Trophoblast cell (in vitro differentiated cells and primary cell): ENCODE data around the gene ANKRD65.

Experiments used
- DNase-seq, 2 donors: peaks; one replicate each; pipeline ENCODE4 v3.0.0-alpha.2; 2016
- H2AFZ ChIP-seq: 2 replicates; pipeline ENCODE4 v1.6.1; 2013; ENCODE audit warnings: low read length, moderate library complexity, mild to moderate bottlenecking; ENCODE audit not compliant: insufficient read depth, poor library complexity
- H2AK5ac ChIP-seq: 2 replicates; pipeline ENCODE4 v1.6.1; 2013; ENCODE audit warnings: mild to moderate bottlenecking, low read length
- H2BK120ac ChIP-seq: 2 replicates; pipeline ENCODE4 v1.6.1; 2013; ENCODE audit warnings: low read length, mild to moderate bottlenecking, moderate library complexity; ENCODE audit not compliant: insufficient read depth, poor library complexity
- H2BK12ac ChIP-seq: 2 replicates; pipeline ENCODE4 v1.6.1; 2013; ENCODE audit warnings: mild to moderate bottlenecking, low read length, moderate library complexity
- H2BK5ac ChIP-seq: 2 replicates; pipeline ENCODE4 v1.6.1; 2013; ENCODE audit warnings: low read length, low read depth, moderate library complexity, mild to moderate bottlenecking; ENCODE audit not compliant: poor library complexity
- H3K14ac ChIP-seq: 2 replicates; pipeline ENCODE4 v1.6.1; 2013; ENCODE audit warnings: mild to moderate bottlenecking, low read length
- H3K18ac ChIP-seq: 2 replicates; pipeline ENCODE4 v1.6.1; 2013; ENCODE audit warnings: mild to moderate bottlenecking, low read length
- H3K23ac ChIP-seq: 2 replicates; pipeline ENCODE4 v1.6.1; 2013; ENCODE audit warnings: low read length
- H3K27ac ChIP-seq: 2 replicates; pipeline ENCODE4 v1.5.1; 2013; ENCODE audit warnings: low read depth, mild to moderate bottlenecking, inconsistent platforms, low read length, moderate library complexity
- H3K27me3 ChIP-seq: 2 replicates; pipeline ENCODE4 v1.6.1; 2013; ENCODE audit warnings: inconsistent platforms, mild to moderate bottlenecking, low read length, moderate library complexity; ENCODE audit not compliant: insufficient read depth
- H3K36me3 ChIP-seq, 2 experiments: 1 replicate in 1 of 2; 2 replicates in 1 of 2; pipeline ENCODE4 v1.6.1; 2013; ENCODE audit warnings: low read length in 2 of 2, mild to moderate bottlenecking in 2 of 2, moderate library complexity in 1 of 2; ENCODE audit not compliant: insufficient read depth in 2 of 2, control insufficient read depth in 1 of 2
- H3K4ac ChIP-seq: 2 replicates; pipeline ENCODE4 v1.6.1; 2013; ENCODE audit warnings: low read depth, mild to moderate bottlenecking, low read length, moderate library complexity
- H3K4me1 ChIP-seq, 2 experiments: 1 replicate in 1 of 2; 2 replicates in 1 of 2; pipeline ENCODE4 v1.6.1; 2013; ENCODE audit warnings: low read length in 2 of 2, mild to moderate bottlenecking in 2 of 2, moderate library complexity in 1 of 2; ENCODE audit not compliant: insufficient read depth in 2 of 2, control insufficient read depth in 1 of 2
- H3K4me2 ChIP-seq: 2 replicates; pipeline ENCODE4 v1.6.1; 2013; ENCODE audit warnings: inconsistent platforms, mild to moderate bottlenecking, low read length, moderate library complexity
- H3K4me3 ChIP-seq: 2 replicates; pipeline ENCODE4 v1.5.1; 2013; ENCODE audit warnings: mild to moderate bottlenecking, low read depth, low read length, inconsistent platforms
- H3K79me1 ChIP-seq: one replicate; pipeline ENCODE4 v1.6.1; 2013; ENCODE audit warnings: low read length
- H3K79me2 ChIP-seq: 2 replicates; pipeline ENCODE4 v1.6.1; 2013; ENCODE audit warnings: low read length, mild to moderate bottlenecking; ENCODE audit not compliant: control insufficient read depth, insufficient read depth, poor library complexity
- H3K9ac ChIP-seq: 2 replicates; pipeline ENCODE4 v1.6.1; 2013; ENCODE audit warnings: mild to moderate bottlenecking, low read length
- H3K9me3 ChIP-seq: 2 replicates; pipeline ENCODE4 v1.6.1; 2013; ENCODE audit warnings: low read depth, mild to moderate bottlenecking, control low read depth, inconsistent platforms, low read length; ENCODE audit not compliant: insufficient read depth
- H4K12ac ChIP-seq: 2 replicates; pipeline ENCODE4 v1.6.1; 2013; ENCODE audit warnings: low read depth, mild to moderate bottlenecking, low read length, moderate library complexity
- H4K8ac ChIP-seq: 2 replicates; pipeline ENCODE4 v1.6.1; 2013; ENCODE audit warnings: low read depth, mild to moderate bottlenecking, low read length, moderate library complexity
- H4K91ac ChIP-seq: one replicate; pipeline ENCODE4 v1.6.1; 2013; ENCODE audit warnings: low read depth, mild to moderate bottlenecking, low read length, moderate library complexity
- WGBS: extraction: QIAGEN DNeasy Blood & Tissue Kit; methylation state at CpG from one replicate; pipeline ENCODE4 v1.1.7; 2013; ENCODE audit warnings: missing lambda C conversion rate; ENCODE audit not compliant: insufficient read length, insufficient coverage; ENCODE audit errors: extremely low coverage; 5-methylcytosine and 5-hydroxymethylcytosine counted together

The ANKRD65 gene

GRCh38 chr1:1374929-1375662 lies 46.0 kb downstream of the ANKRD65 start, which contains the start of gene AURKAIP1:
TSS of gene AURKAIP1 (minus strand) at chr1:1375207. CDS start at chr1:1374756, 451 bp downstream.
- H3K4ac ChIP-seq = peak within 1 kb of the TSS; percentile 95
- H3K4me2 ChIP-seq = peak within 1 kb of the TSS; percentile 75
- H3K79me1 ChIP-seq = peaks cover 8% of the 10 kb centered on the region
- H2BK12ac ChIP-seq = peak within 1 kb of the TSS; percentile 39
- peaks cover 11 to 13% of the 10 kb centered on the region in 2 experiments for H3K4me1 ChIP-seq
- peak within 1 kb of the TSS; percentile 97 for H3K9ac ChIP-seq
- peak within 1 kb of the TSS; percentile 93 for H3K27ac ChIP-seq
- peaks cover 26 to 29% of the 10 kb centered on the region in 2 experiments for H3K36me3 ChIP-seq
- H3K23ac ChIP-seq = no peak within 1 kb of the TSS
- H4K8ac ChIP-seq = peak within 1 kb of the TSS; percentile 99
- H3K79me2 ChIP-seq = peaks cover 13% of the 10 kb centered on the region
- peak within 1 kb of the TSS; percentile 96 for H2AFZ ChIP-seq
- peak within 1 kb of the TSS; percentile 98 for H4K12ac ChIP-seq
- peaks cover 2% of the 10 kb centered on the region for H3K9me3 ChIP-seq
- peak within 1 kb of the TSS; percentile 98 for H2AK5ac ChIP-seq
- peak within 1 kb of the TSS; percentile 89 for H3K14ac ChIP-seq
- peak within 1 kb of the TSS; percentile 90 for H3K4me3 ChIP-seq
- peak within 1 kb of the TSS; percentile 98 for H3K18ac ChIP-seq
- no CpG with 5 or more reads among the region's 85 CpGs for WGBS
- H2BK120ac ChIP-seq = peak within 1 kb of the TSS; percentile 97
- H4K91ac ChIP-seq = peak within 1 kb of the TSS; percentile 99
- DNase-seq = peak; percentile 100
- peak within 1 kb of the TSS; percentile 96 for H2BK5ac ChIP-seq
- no peaks in the 10 kb centered on the region for H3K27me3 ChIP-seq

GRCh38 chr1:1374589-1374928 lies 46.5 kb downstream of the ANKRD65 start:
- Histone ChIP-seq H3K9ac (peak overlapping the region; percentile 97), H3K9me3 (peaks cover 2% of the 10 kb centered on the region), H3K4me1 (peaks cover 11 to 13% of the 10 kb centered on the region in 2 experiments)

DNA sequence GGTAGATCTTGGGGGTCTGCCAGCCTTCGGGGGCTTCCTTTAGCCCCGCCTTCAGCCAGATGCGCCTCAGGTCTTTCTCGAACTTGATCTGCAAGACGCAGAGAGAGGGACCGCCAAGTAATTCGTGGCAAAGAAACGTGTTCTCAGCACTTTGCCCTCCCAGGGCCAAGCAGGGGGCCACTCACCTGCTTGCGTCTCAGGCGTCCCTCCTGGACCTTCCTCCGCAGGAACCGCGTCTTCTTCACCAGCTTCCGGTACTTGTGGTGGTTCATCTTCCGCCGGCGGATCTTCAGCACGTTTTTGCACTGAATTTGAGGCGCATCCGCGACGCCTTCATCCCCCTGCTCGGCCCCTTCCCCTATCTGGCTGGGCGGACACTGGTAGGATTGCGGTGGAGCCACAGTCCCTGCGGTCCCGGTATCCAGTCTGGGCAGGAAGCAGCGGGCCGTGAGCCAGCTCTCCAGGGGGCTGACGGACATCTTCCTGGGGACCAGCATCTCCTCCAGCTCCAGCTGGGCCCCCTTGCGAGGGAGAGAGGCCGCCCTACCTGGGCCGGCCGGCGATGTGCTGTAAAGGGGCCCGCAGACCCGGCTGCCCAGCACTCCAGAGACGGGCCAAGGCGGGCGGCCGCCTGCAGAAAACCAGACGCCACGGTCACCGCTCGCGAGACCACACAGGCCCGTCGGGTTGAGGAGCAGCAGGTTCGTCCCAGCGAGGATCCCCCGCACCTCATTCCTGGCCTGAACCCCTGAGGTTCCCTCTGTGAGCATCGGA lies 47.1 kb downstream of the ANKRD65 start:
- peak overlapping the region; percentile 99 for H4K91ac ChIP-seq
- H3K9ac ChIP-seq = peak overlapping the region; percentile 97
- peak overlapping the region; percentile 90 for H3K4me3 ChIP-seq
- peak overlapping the region; percentile 99 for H4K8ac ChIP-seq
- H4K12ac ChIP-seq = peak overlapping the region; percentile 98
- peak overlapping the region; percentile 89 for H3K14ac ChIP-seq
- H3K27me3 ChIP-seq = no peaks in the 10 kb centered on the region
- no peak overlapping the region for H3K27ac ChIP-seq
- H2AFZ ChIP-seq = peak overlapping the region; percentile 96
- peak overlapping the region; percentile 75 for H3K4me2 ChIP-seq
- H3K23ac ChIP-seq = no peak overlapping the region
- peak overlapping the region; percentile 98 for H3K18ac ChIP-seq
- peaks cover 13% of the 10 kb centered on the region for H3K79me2 ChIP-seq
- no peak overlapping the region for H2BK12ac ChIP-seq
- DNase-seq = no peak
- H2BK120ac ChIP-seq = peak overlapping the region; percentile 97
- H3K4me1 ChIP-seq = peaks cover 11 to 13% of the 10 kb centered on the region in 2 experiments
- peaks cover 2% of the 10 kb centered on the region for H3K9me3 ChIP-seq
- no CpG with 5 or more reads among the region's 52 CpGs for WGBS
- H3K79me1 ChIP-seq = peaks cover 8% of the 10 kb centered on the region
- peak overlapping the region; percentile 96 for H2BK5ac ChIP-seq
- peak overlapping the region; percentile 95 for H3K4ac ChIP-seq
- H2AK5ac ChIP-seq = peak overlapping the region; percentile 98
- H3K36me3 ChIP-seq = peaks cover 26 to 29% of the 10 kb centered on the region in 2 experiments

More at GRCh38 chr1:1374589-1374928, 46.5 kb downstream of the ANKRD65 start:
- no peak for DNase-seq
- no CpG with 5 or more reads among the region's 24 CpGs for WGBS
- H2BK120ac ChIP-seq = peak overlapping the region; percentile 97
- peak overlapping the region; percentile 75 for H3K4me2 ChIP-seq
- H2BK5ac ChIP-seq = peak overlapping the region; percentile 96
- peak overlapping the region; percentile 96 for H2AFZ ChIP-seq
- H3K14ac ChIP-seq = peak overlapping the region; percentile 89
- H3K18ac ChIP-seq = peak overlapping the region; percentile 98
- H3K79me1 ChIP-seq = peaks cover 8% of the 10 kb centered on the region
- H3K79me2 ChIP-seq = peaks cover 13% of the 10 kb centered on the region
- peak overlapping the region; percentile 90 for H3K4me3 ChIP-seq
- H3K4ac ChIP-seq = peak overlapping the region; percentile 95
- H4K91ac ChIP-seq = peak overlapping the region; percentile 99
- peak overlapping the region; percentile 98 for H2AK5ac ChIP-seq
- peak overlapping the region; percentile 39 for H2BK12ac ChIP-seq
- no peak overlapping the region for H3K23ac ChIP-seq
- peak overlapping the region; percentile 99 for H4K8ac ChIP-seq
- H3K27ac ChIP-seq = peak overlapping the region; percentile 93
- H3K36me3 ChIP-seq = peaks cover 26 to 29% of the 10 kb centered on the region in 2 experiments
- peak overlapping the region; percentile 98 for H4K12ac ChIP-seq
- no peaks in the 10 kb centered on the region for H3K27me3 ChIP-seq

DNA sequence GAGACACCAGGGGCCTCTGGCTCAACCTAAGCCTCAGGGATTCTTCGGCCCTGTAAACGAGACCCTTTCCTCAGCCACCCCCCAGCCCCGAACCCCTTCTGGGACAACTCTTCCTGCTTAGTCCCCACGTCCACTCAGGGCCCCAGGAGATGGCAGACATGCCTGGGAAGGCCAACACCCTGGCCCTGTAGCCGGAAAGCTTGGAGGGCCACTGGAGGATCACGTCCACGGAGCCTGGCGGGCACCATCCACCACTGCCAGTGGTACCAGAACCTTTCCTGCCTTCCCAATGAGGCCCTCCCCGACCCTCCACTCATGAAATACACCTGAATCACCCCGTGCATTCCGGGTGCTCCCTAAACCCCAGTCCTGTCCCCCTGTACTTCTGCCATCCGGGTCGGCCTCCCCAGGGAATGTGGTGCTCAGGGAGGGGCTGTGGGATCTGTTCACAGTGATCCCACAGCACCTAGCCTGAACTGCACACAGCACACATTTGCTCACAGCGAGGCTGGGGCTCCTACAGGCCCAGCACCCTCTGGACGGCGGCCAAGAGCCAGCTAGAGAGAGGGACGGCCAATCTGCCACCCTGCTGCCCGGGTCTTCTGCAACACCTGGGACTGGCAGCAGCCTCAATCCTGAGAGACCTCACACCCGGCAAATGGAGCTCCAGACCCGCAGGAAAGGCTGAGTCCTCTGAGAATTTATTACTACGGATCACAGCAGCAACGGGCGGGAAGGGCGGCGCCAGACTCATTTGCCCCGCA lies 47.8 kb downstream of the ANKRD65 start:
- no CpG with 5 or more reads among the region's 26 CpGs for WGBS
- no peak overlapping the region for H4K91ac ChIP-seq

More for the DNA sequence above, 47.8 kb downstream of the ANKRD65 start:
- Histone ChIP-seq H2AFZ (no peak overlapping the region), H3K9ac (no peak overlapping the region), H2AK5ac (no peak overlapping the region), H3K23ac (no peak overlapping the region), H4K8ac (no peak overlapping the region), H4K12ac (no peak overlapping the region), H3K18ac (no peak overlapping the region), H3K4me1 (peaks cover 11 to 13% of the 10 kb centered on the region in 2 experiments), H3K79me1 (peaks cover 8% of the 10 kb centered on the region), H2BK5ac (no peak overlapping the region), H3K14ac (no peak overlapping the region), H3K79me2 (peaks cover 13% of the 10 kb centered on the region), H2BK12ac (no peak overlapping the region), H3K4me2 (no peak overlapping the region), H3K27me3 (no peaks in the 10 kb centered on the region), H3K9me3 (peaks cover 2% of the 10 kb centered on the region), H2BK120ac (no peak overlapping the region), H3K4ac (no peak overlapping the region), H3K27ac (no peak overlapping the region), H3K4me3 (no peak overlapping the region), H3K36me3 (peaks cover 26 to 29% of the 10 kb centered on the region in 2 experiments)
- no peak for DNase-seq
